ENCODE data around the gene GRID1.
"Not testable (repeated sequence)": the region's sequence is repeated elsewhere in the genome, so short reads cannot be mapped to it uniquely, and the experiment has no call there.

GRID1 gene

GRCh38 chr10:86048571-86048970, 318.0 kb downstream of the GRID1 start:
- no peak for DNase-seq

GRCh38 chr10:86047588-86047987, 319.0 kb downstream of the GRID1 start:
- no peak for DNase-seq

- DNase-seq: no peak
These were observed 319.6 kb downstream of the GRID1 start for GRCh38 chr10:86046845-86047460.

DNA sequence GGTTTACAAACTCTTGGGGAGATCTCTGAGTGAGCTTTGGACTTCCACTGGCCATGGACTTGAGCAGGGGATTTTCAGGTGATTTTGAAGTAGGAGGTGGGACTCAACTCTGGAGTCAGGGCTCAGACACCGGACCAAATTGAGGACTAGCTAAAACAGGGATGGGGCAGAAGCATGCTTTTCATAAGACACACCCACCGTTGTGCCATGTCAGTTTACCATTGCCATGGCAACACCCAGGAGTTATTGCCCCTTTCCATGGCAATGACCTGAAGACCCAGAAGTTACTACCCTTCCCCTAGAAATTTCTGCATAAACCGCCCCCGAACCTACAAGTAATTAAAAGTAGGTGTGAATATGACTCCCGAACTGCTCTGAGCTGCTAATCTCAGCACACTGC, 320.7 kb downstream of the GRID1 start:
- DNase-seq: no peak

- no peak for DNase-seq
These were observed 322.6 kb downstream of the GRID1 start for GRCh38 chr10:86044029-86044428.

GRCh38 chr10:86043236-86043635, 323.4 kb downstream of the GRID1 start:
- no peak for DNase-seq

GRCh38 chr10:86042161-86042560, 324.4 kb downstream of the GRID1 start:
- DNase-seq: no peak

DNA sequence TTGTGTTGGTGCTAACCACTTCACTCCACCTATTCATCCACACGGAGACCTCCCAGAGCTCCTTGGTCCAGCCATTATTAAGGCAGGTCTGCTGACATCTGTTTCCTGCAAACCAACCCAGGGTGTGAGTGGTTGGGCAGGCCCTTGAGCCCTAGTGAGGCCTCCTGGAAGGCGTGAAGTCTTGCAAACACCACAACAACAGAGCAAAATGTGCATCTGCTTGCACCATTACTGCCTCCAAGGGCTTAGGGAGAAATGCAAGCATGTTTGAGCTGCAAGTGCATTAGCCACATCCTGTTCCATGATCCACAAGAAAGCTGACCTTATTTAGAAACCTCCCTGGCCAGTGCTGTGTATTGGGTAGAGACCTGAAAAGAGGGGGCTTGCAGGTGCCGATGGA, 325.5 kb downstream of the GRID1 start:
- no peak for DNase-seq

GRCh38 chr10:86038371-86038770, 328.2 kb downstream of the GRID1 start:
- DNase-seq: no peak

DNA sequence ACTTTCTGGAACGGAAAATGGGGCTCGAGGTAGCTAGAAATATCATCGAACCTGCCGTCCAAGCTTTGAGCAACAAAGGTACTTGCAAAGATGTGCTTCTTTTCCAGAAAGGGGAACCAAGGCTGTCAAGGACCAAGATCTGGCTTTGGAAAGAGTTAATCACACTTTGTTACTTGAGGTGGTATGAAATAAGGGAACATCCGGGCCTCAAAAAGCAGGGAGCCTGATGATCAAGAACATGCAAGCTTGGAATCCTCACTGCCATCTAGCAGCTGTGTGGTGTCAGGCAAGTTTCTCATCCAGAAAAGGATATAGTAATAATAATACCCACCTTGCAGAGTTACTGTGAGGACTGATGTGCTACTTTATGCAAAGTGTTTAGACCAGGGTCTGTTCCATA, 329.5 kb downstream of the GRID1 start:
- DNase-seq: no peak

DNA sequence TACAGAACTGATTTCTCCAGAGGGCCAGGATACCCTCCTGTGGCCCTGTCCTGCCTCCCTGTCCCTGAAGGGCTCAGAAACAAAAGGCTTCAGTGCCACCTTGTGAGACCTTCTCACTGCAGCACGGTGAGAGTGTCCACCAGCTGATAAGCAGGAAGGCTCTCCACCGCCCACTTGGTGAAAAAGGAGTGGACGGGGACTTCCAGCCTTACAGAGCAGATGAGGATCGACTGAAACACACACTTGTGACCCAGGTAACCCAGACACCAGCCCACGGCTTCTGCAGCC, 330.1 kb downstream of the GRID1 start:
- no peak for DNase-seq

DNA sequence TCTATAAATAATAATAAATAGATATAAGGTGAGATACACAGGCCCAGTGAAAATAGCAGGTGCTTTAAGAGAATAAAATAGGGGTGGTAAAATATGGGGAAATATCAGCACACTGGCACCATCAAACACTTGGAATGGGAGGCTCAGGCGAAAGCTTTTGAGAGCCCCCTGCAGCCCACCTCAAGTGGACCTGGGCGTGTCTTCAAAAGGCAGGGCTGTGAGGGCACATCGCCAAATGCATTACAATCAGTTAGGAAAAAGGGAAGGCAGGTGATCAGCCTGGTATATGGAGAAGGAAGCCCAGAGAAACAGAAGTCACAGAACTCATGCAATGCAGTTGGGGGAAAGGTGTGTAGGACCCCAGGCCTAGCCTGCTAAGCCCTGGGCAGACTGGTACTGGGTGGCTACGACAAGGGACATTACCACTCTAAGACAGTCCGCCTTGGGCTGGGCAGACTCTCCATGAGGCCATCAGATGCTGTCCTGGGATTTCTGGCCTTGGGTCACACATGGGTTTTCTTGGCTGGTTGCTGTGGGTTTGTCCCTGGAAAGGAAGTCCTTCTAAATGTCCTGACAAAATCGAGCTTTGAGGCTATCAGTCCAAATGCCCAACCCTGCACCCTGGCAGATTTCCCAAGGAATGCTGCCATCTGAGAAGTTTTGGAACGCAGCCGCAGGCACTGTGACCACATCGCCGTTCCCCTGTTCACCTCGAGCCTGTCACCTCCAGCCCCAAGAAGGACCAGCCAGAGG, 330.6 kb downstream of the GRID1 start:
- DNase-seq: no peak

GRCh38 chr10:86034710-86035109, 331.9 kb downstream of the GRID1 start:
- DNase-seq: no peak

DNA sequence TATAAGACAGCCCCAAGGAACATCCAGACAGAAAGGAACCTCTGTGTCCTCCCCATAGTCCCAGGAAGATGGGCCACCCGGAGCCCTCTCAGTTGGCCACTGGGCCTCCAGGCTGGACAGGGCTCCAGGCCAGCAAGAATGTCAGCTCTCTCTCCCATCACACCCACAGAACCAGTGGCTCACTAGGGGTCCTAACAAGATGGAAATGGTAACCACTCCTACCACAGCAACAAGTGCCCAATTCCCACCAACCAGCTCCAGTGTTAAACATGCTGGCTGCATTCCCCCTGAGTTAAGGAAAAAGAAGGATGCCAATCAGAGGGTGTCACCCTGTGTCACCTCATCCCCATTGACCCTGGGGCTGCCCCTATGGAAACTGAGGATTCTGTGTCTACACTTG, 333.0 kb downstream of the GRID1 start:
- DNase-seq: no peak

- not testable (repeated sequence) for DNase-seq
These were observed 334.5 kb downstream of the GRID1 start for GRCh38 chr10:86032087-86032486.

GRCh38 chr10:86030312-86030711, 336.3 kb downstream of the GRID1 start:
- DNase-seq: no peak

DNA sequence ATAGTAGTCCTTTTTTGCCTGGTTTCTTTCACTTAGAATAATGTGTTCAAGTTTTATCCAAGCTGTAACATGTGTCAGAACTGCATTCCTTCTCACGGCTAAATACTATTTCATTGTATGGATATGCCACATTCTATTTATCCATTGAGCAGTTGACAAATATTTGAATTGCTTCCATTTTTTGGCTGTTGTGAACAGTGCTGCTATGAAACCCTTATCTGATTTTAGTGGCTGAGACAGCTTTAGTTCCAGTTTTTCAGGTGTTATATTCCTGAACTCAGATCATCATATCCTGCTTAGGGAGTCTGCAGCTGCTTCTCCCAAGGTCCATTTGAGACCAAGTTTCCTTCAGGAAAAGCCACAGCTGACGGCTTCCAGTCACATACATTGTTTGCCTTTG, 339.2 kb downstream of the GRID1 start:
- no peak for DNase-seq

- no peak for DNase-seq
These were observed 341.1 kb downstream of the GRID1 start for GRCh38 chr10:86025509-86025908.

GRCh38 chr10:86024281-86025041, 342.1 kb downstream of the GRID1 start:
- no peak for DNase-seq

- DNase-seq: no peak
These were observed 342.7 kb downstream of the GRID1 start for GRCh38 chr10:86023931-86024280.

DNA sequence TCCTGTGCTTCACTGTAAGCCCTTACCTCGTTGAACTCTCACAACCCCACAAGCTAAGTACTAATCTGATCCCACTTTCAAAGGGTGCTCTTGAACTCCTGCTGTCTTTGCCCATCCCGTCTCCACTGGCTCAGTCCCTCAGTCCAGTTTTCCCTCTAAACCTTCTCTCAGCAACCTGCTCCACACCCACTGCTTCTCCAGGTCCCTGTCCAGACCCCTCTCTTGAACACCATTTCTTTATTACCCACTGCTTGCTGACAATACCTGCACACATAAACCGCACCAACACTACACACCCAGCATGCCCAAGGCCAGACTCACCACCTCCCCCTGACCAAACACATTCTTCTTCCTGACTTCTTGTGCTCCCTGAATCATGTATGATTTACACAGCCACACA, 343.3 kb downstream of the GRID1 start:
- no peak for DNase-seq

- no peak for DNase-seq
These were observed 343.7 kb downstream of the GRID1 start for GRCh38 chr10:86022906-86023305.

DNA sequence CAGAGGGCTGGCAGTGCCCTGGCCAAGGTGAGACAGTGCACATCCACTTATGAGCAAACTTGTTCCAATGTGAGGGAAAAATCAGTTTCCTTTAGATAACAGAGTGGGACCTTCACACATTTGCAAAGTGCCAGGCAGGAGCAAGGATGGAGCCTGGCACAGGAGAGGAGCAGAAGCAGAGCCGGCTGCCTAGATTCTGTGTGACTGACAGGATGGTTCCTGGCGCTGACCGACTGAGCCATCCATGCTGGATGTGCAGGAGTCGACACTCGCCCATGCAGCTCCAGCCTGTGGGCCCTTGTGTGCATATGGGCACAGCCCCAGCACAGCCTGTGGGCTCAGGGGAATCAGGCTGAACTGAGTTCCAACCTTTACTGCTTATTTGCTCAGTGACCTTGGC, 346.5 kb downstream of the GRID1 start:
- no peak for DNase-seq

- no peak for DNase-seq
These were observed 347.5 kb downstream of the GRID1 start for GRCh38 chr10:86019141-86019540.

- DNase-seq: no peak
These were observed 347.9 kb downstream of the GRID1 start for GRCh38 chr10:86018735-86019058.
